ENCODE measurements around the gene PRELID1.
"Not testable (repeated sequence)": the region's sequence is repeated elsewhere in the genome, so short reads cannot be mapped to it uniquely, and the experiment has no call there.

The PRELID1 gene

GRCh38 chr5:177335701-177336065, 32.1 kb downstream of the PRELID1 start:
- no peak overlapping the region for H3K27ac ChIP-seq
- no peaks in the 10 kb centered on the region for H3K27me3 ChIP-seq
- peaks cover 59 to 96% (median 78%) of the 10 kb centered on the region in 3 donors for H3K36me3 ChIP-seq
- DNase-seq, result no peak
- no peak overlapping the region for H3K4me3 ChIP-seq
- no peaks in the 10 kb centered on the region for H3K9me3 ChIP-seq
- no peak for TF ChIP-seq CTCF (IDR thresholded peaks at IDR 0.05)
- intact Hi-C loops (cut with DNase I; ENCODE audit: low total_unique reads), result no loop called here
- H3K4me1 ChIP-seq, result peaks cover 0 to 10% (median 0%) of the 10 kb centered on the region in 4 donors

GRCh38 chr5:177336112-177336511, 32.5 kb downstream of the PRELID1 start:
- intact Hi-C loops (cut with DNase I; ENCODE audit: low total_unique reads), result no loop called here
- TF ChIP-seq CTCF (IDR thresholded peaks at IDR 0.05), result no peak

GRCh38 chr5:177336603-177337494, 33.2 kb downstream of the PRELID1 start:
- TF ChIP-seq CTCF (IDR thresholded peaks at IDR 0.05), result no peak
- intact Hi-C loops (cut with DNase I; ENCODE audit: low total_unique reads), result no loop called here
- H3K36me3 ChIP-seq, result peaks cover 55 to 93% (median 75%) of the 10 kb centered on the region in 3 donors
- no peaks in the 10 kb centered on the region for H3K27me3 ChIP-seq
- H3K27ac ChIP-seq, result no peak overlapping the region
- DNase-seq, result no peak
- peaks cover 0 to 10% (median 0%) of the 10 kb centered on the region in 4 donors for H3K4me1 ChIP-seq
- no peaks in the 10 kb centered on the region for H3K9me3 ChIP-seq
- H3K4me3 ChIP-seq, result no peak overlapping the region

More at GRCh38 chr5:177336112-177336511, 32.5 kb downstream of the PRELID1 start:
- no peak for DNase-seq
- H3K4me1 ChIP-seq, result peaks cover 0 to 10% (median 0%) of the 10 kb centered on the region in 4 donors
- H3K27me3 ChIP-seq, result no peaks in the 10 kb centered on the region
- H3K4me3 ChIP-seq, result no peak overlapping the region
- no peaks in the 10 kb centered on the region for H3K9me3 ChIP-seq
- H3K36me3 ChIP-seq, result peaks cover 59 to 93% (median 75%) of the 10 kb centered on the region in 3 donors
- no peak overlapping the region for H3K27ac ChIP-seq

GRCh38 chr5:177338251-177339106, 34.9 kb downstream of the PRELID1 start:
- intact Hi-C loops (cut with DNase I; ENCODE audit: low total_unique reads), result no loop called here
- no peak overlapping the region for H3K27ac ChIP-seq
- no peak for DNase-seq
- no peaks in the 10 kb centered on the region for H3K27me3 ChIP-seq
- H3K4me3 ChIP-seq, result no peak overlapping the region
- no peaks in the 10 kb centered on the region for H3K9me3 ChIP-seq
- H3K4me1 ChIP-seq, result peaks cover 0 to 10% (median 0%) of the 10 kb centered on the region in 4 donors
- no peak for TF ChIP-seq CTCF (IDR thresholded peaks at IDR 0.05)
- H3K36me3 ChIP-seq, result peaks cover 42 to 88% (median 63%) of the 10 kb centered on the region in 3 donors

- intact Hi-C loops (cut with DNase I; ENCODE audit: low total_unique reads), result no loop called here
- DNase-seq, result no peak
- no peak overlapping the region for H3K27ac ChIP-seq
- H3K4me1 ChIP-seq, result peaks cover 0 to 7% (median 0%) of the 10 kb centered on the region in 4 donors
- peaks cover 35 to 83% (median 56%) of the 10 kb centered on the region in 3 donors for H3K36me3 ChIP-seq
- no peak overlapping the region for H3K4me3 ChIP-seq
- no peaks in the 10 kb centered on the region for H3K9me3 ChIP-seq
- TF ChIP-seq CTCF (IDR thresholded peaks at IDR 0.05), result no peak
- no peaks in the 10 kb centered on the region for H3K27me3 ChIP-seq
Measured at GRCh38 chr5:177339107-177339638, 35.6 kb downstream of the PRELID1 start.

- H3K9me3 ChIP-seq; H3K27ac ChIP-seq; H3K27me3 ChIP-seq; H3K4me3 ChIP-seq; DNase-seq; intact Hi-C loops (cut with DNase I; ENCODE audit: low total_unique reads): not testable (repeated sequence)
- peaks cover 7 to 56% (median 30%) of the 10 kb centered on the region in 3 donors for H3K36me3 ChIP-seq
- H3K4me1 ChIP-seq, result peaks cover 0 to 23% (median 7%) of the 10 kb centered on the region in 4 donors
Measured at GRCh38 chr5:177343000-177343399, 39.4 kb downstream of the PRELID1 start.

All from tibial artery (tissue), 4 donors.